Neural cell (in vitro differentiated cells): ENCODE data around the gene UVRAG. TPM values are rescaled to one million over a fixed set of nuclear protein-coding genes. Genes with fewer than 3 reads are reported as not detected.

ENCODE experiments used
- H2AFZ ChIP-seq: fragments of 200-600, 300-800 bp; sonication (generic), shearing (Covaris generic); 2 replicates; pipeline ENCODE4 v1.6.0; 2014; ENCODE audit warnings: low read depth, mild to moderate bottlenecking, antibody characterized with exemption, low read length, moderate library complexity
- H3F3A ChIP-seq: fragments of 200-600 bp; shearing (Covaris generic); 2 replicates; pipeline ENCODE4 v1.6.1; 2016; ENCODE audit warnings: mild to moderate bottlenecking, moderate library complexity, mixed read lengths, antibody characterized with exemption, low read length; ENCODE audit not compliant: insufficient read depth, poor library complexity, severe bottlenecking
- H3K27ac ChIP-seq: fragments of 200-600, 300-800 bp; sonication (generic), shearing (Covaris generic); 2 replicates; pipeline ENCODE4 v1.5.1; 2014; ENCODE audit warnings: mild to moderate bottlenecking, low read length, moderate library complexity
- H3K27me3 ChIP-seq: fragments of 300-800, 200-600 bp; sonication (generic), shearing (Covaris generic); 2 replicates; pipeline ENCODE4 v1.6.0; 2014; ENCODE audit warnings: mild to moderate bottlenecking, low read depth, low read length, moderate library complexity; ENCODE audit not compliant: insufficient read depth
- H3K36me3 ChIP-seq: fragments of 300-800, 200-600 bp; sonication (generic), shearing (Covaris generic); 2 replicates; pipeline ENCODE4 v1.5.1; 2014; ENCODE audit warnings: mild to moderate bottlenecking, antibody characterized with exemption, low read length, moderate library complexity; ENCODE audit not compliant: insufficient read depth
- H3K4me2 ChIP-seq: fragments of 300-800, 200-600 bp; sonication (generic), shearing (Covaris generic); 2 replicates; pipeline ENCODE4 v1.6.0; 2014; ENCODE audit warnings: mild to moderate bottlenecking, low read length
- H3K4me3 ChIP-seq: fragments of 300-800, 200-600 bp; sonication (generic), shearing (Covaris generic); 2 replicates; pipeline ENCODE4 v1.5.1; 2014; ENCODE audit warnings: mild to moderate bottlenecking, low read length, moderate library complexity
- H3K79me2 ChIP-seq: fragments of 200-600 bp; shearing (Covaris generic); replicated peaks from 2 replicates; pipeline ENCODE4 v1.6.0; 2014; ENCODE audit warnings: mild to moderate bottlenecking, low read length, moderate library complexity; ENCODE audit not compliant: insufficient read depth
- H3K9ac ChIP-seq: fragments of 300-800, 200-600 bp; sonication (generic), shearing (Covaris generic); 2 replicates; pipeline ENCODE4 v1.6.1; 2016; ENCODE audit warnings: mild to moderate bottlenecking, low read length, mixed read lengths
- H3K9me2 ChIP-seq: fragments of 200-600 bp; shearing (Covaris generic); 2 replicates; pipeline ENCODE4 v1.6.1; 2016; ENCODE audit warnings: mild to moderate bottlenecking, low read length, mixed read lengths; ENCODE audit not compliant: insufficient read depth
- H3K9me3 ChIP-seq: fragments of 200-600, 300-800 bp; sonication (generic), shearing (Covaris generic); 2 replicates; pipeline ENCODE4 v1.6.1; 2016; ENCODE audit warnings: mild to moderate bottlenecking, mixed run types, low read length, moderate library complexity, mixed read lengths
- H4K20me1 ChIP-seq: fragments of 200-600 bp; shearing (Covaris generic); 2 replicates; pipeline ENCODE4 v1.6.1; 2016; ENCODE audit warnings: mild to moderate bottlenecking, mixed run types; ENCODE audit not compliant: insufficient read depth
- CTCF ChIP-seq: fragments of 450-650 bp; IDR thresholded peaks from 2 replicates; pipeline ENCODE4 v1.5.1; 2014; ENCODE audit warnings: antibody characterized with exemption, mild to moderate bottlenecking, moderate library complexity; ENCODE audit not compliant: poor library complexity, severe bottlenecking
- EP300 ChIP-seq: fragments of 450-650 bp; conservative IDR thresholded peaks from 2 replicates; pipeline ENCODE4 v1.6.1; 2014; ENCODE audit warnings: antibody characterized with exemption, mild to moderate bottlenecking, moderate library complexity; ENCODE audit not compliant: poor library complexity, severe bottlenecking
- EZH2 ChIP-seq: fragments of 200-600, 300-800 bp; shearing (Covaris generic), sonication (generic); IDR thresholded peaks from 2 replicates; pipeline ENCODE4 v1.6.1; 2014; ENCODE audit warnings: antibody characterized with exemption, low read length, borderline replicate concordance, mild to moderate bottlenecking; ENCODE audit not compliant: insufficient read depth, poor library complexity, severe bottlenecking
- MXI1 ChIP-seq: fragments of 450-650 bp; conservative IDR thresholded peaks from 2 replicates; pipeline ENCODE4 v1.6.1; 2014; ENCODE audit warnings: antibody characterized with exemption, mild to moderate bottlenecking; ENCODE audit not compliant: poor library complexity, severe bottlenecking
- POLR2AphosphoS5 ChIP-seq: IDR thresholded peaks from 2 replicates; pipeline ENCODE4 v1.6.1; 2012
- RAD21 ChIP-seq: fragments of 450-650 bp; conservative IDR thresholded peaks from 2 replicates; pipeline ENCODE4 v1.6.1; 2014; ENCODE audit warnings: antibody characterized with exemption, mild to moderate bottlenecking, moderate library complexity
- REST ChIP-seq: IDR thresholded peaks from 2 replicates; pipeline ENCODE4 v1.6.1; 2012; ENCODE audit warnings: borderline replicate concordance
- SMC3 ChIP-seq: fragments of 450-650 bp; conservative IDR thresholded peaks from 2 replicates; pipeline ENCODE4 v1.6.1; 2014; ENCODE audit warnings: antibody characterized with exemption, mild to moderate bottlenecking, moderate library complexity; ENCODE audit not compliant: poor library complexity
- TAF1 ChIP-seq: IDR thresholded peaks from 2 replicates; pipeline ENCODE4 v1.6.1; 2012; ENCODE audit warnings: low read depth
- polyA plus RNA-seq: library from polyadenylated mRNA; depleted of rRNA; stranded (reverse); fragments of >200 nt; gene quantifications from 2 replicates; pipeline ENCODE4 v1.2.3, GENCODE V29; 2014

UVRAG gene
- polyA plus RNA-seq, 1 donor from 2014 or later: 31.6 TPM

- H3K27me3 ChIP-seq: no peaks in the 10 kb centered on the region
- no peaks in the 10 kb centered on the region for H3K9me3 ChIP-seq
- H3K9ac ChIP-seq: no peak overlapping the region
- H3K4me2 ChIP-seq: no peak overlapping the region
- TF ChIP-seq SMC3 (no peak), REST (no peak)
- no peak overlapping the region for H3K27ac ChIP-seq
- H3K36me3 ChIP-seq: no peaks in the 10 kb centered on the region
- H3F3A ChIP-seq: no peaks in the 10 kb centered on the region
- no peaks in the 10 kb centered on the region for H4K20me1 ChIP-seq
- no peak overlapping the region for H2AFZ ChIP-seq
- no peaks in the 10 kb centered on the region for H3K79me2 ChIP-seq
- no peak overlapping the region for H3K4me3 ChIP-seq
- no peaks in the 10 kb centered on the region for H3K9me2 ChIP-seq
These were observed 348.4 kb downstream of the UVRAG start for GRCh38 chr11:76163289-76163880.

- Histone ChIP-seq H3K27ac (no peak overlapping the region), H3K79me2 (no peaks in the 10 kb centered on the region), H3K9me3 (no peaks in the 10 kb centered on the region), H3K4me2 (no peak overlapping the region), H3K36me3 (no peaks in the 10 kb centered on the region), H3K27me3 (no peaks in the 10 kb centered on the region), H3F3A (no peaks in the 10 kb centered on the region), H3K9me2 (no peaks in the 10 kb centered on the region), H4K20me1 (no peaks in the 10 kb centered on the region), H3K4me3 (no peak overlapping the region), H2AFZ (no peak overlapping the region), H3K9ac (no peak overlapping the region)
- TF ChIP-seq TAF1: no peak
- TF ChIP-seq RAD21: no peak
- TF ChIP-seq MXI1: no peak
- no peak for TF ChIP-seq REST
- TF ChIP-seq EP300: no peak
- no peak for TF ChIP-seq POLR2AphosphoS5
- TF ChIP-seq EZH2: no peak
- TF ChIP-seq SMC3: no peak
- TF ChIP-seq CTCF: no peak
These were observed 349.1 kb downstream of the UVRAG start for GRCh38 chr11:76164081-76164480.
